AG09319 (cell line): Measurements from ENCODE around the gene MRPS25.

ENCODE experiments used
- DNase-seq: peaks from one replicate; pipeline ENCODE4 v3.0.0-alpha.2; 2010; ENCODE audit warnings: low read depth; ENCODE audit errors: extremely low read depth
- CTCF ChIP-seq: IDR thresholded peaks from 2 replicates; pipeline ENCODE4 v1.5.1; 2011; ENCODE audit warnings: low read depth, mild to moderate bottlenecking, inconsistent platforms, low read length, moderate library complexity

MRPS25 gene

GRCh38 chr3:15043408-15044171, 21.5 kb downstream of the MRPS25 start:
- DNase-seq, result no peak
- TF ChIP-seq CTCF, result no peak

- DNase-seq, result no peak
- no peak for TF ChIP-seq CTCF
Measured at GRCh38 chr3:15042936-15043335, 22.2 kb downstream of the MRPS25 start.

DNA sequence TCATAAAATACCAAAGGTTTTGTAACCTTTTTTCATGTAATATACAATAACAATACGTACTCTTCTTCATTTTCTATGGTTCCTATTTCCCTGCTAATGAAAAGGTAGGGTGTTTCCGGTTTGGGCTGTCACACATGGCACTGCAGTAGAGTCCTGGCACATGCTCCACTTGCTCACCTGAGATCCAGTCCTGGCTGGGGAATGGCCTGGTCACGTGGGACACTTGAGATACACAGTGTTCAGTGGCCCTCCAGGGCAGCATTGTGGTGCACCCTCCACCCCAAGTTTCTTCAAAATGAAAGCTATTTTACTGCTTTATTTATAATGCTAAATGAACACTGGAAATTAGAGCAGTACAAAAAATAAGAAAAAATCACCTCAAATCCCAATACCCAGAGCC, 23.2 kb downstream of the MRPS25 start:
- DNase-seq, result no peak
- no peak for TF ChIP-seq CTCF

- TF ChIP-seq CTCF, result no peak
- no peak for DNase-seq
Measured at GRCh38 chr3:15040844-15041243, 24.3 kb downstream of the MRPS25 start.

DNA sequence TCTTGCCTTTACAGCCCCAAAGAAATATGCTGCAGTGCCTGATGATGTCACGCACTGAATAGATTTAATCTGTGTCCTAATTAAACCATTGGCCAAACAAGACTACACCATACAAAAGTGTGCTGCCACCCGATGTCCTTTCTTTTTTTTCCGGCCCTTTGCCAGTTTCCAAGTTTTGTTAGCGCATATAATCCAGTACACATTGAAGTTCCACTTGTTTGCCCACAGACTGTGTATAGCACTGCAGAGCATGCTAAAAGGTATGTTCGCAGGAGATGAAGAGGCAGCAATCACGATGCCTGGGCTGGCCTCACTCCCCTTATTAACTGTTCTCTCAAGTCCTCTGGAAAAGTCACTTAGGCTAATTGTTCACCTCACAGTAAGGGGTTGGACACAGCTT, 26.8 kb downstream of the MRPS25 start:
- DNase-seq, result no peak
- TF ChIP-seq CTCF, result no peak

DNA sequence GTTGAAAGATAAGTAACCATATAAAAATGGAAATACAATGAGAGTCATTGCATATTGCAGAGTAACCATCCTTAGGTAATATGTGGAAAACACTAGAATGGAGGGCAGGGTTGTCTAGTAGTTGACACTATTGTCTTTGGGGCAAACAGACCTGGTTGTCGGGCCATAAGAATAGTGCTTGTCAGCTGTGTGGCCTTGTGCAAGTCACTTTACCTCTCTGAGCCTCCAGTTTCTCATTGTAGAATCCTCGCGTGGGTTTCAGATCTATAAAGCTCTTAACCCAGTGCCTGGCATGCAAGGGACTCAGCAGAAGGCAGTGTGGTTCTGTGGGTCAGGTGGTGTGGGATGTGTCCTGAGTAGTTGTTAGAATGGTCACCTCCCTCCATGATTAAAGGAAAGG, 32.0 kb downstream of the MRPS25 start:
- no peak for DNase-seq
- TF ChIP-seq CTCF, result no peak

DNA sequence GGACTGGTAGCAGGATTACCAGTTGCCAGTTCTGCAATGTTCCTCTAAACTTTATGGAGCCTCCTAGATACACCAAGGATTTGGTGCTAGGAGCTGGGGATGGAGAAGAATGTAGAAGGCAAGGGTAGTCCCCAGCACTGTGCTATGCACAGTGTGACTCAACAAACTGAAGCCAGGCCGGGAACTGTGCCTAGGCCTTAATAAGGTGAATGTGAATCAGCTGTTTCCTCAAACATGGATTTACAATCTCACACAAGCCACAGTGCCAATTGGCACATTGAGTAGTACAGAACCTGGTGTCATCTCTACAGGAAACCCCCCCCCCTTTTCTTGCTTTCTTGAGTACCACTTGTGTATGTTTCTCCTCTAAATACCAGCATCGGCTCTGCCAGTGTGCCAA, 32.5 kb downstream of the MRPS25 start:
- no peak for DNase-seq
- TF ChIP-seq CTCF, result no peak
